ENCODE measurements around the gene MS4A13.

GRCh38 chr11:60513496-60514460 is 1.4 kb upstream of the MS4A13 start:
- TF ChIP-seq, protein P1, sequence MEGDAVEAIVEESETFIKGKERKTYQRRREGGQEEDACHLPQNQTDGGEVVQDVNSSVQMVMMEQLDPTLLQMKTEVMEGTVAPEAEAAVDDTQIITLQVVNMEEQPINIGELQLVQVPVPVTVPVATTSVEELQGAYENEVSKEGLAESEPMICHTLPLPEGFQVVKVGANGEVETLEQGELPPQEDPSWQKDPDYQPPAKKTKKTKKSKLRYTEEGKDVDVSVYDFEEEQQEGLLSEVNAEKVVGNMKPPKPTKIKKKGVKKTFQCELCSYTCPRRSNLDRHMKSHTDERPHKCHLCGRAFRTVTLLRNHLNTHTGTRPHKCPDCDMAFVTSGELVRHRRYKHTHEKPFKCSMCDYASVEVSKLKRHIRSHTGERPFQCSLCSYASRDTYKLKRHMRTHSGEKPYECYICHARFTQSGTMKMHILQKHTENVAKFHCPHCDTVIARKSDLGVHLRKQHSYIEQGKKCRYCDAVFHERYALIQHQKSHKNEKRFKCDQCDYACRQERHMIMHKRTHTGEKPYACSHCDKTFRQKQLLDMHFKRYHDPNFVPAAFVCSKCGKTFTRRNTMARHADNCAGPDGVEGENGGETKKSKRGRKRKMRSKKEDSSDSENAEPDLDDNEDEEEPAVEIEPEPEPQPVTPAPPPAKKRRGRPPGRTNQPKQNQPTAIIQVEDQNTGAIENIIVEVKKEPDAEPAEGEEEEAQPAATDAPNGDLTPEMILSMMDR (IDR thresholded peaks at IDR 0.05; ENCODE audit: control extremely low read depth in 1 of 3, insufficient read depth in 1 of 3, low read depth in 1 of 3, low read length in 3 of 3) = no peak
- TF ChIP-seq CEBPB (IDR thresholded peaks at IDR 0.05; ENCODE audit: low read depth, low read length) = no peak
- no peak for TF ChIP-seq MAFK (IDR thresholded peaks at IDR 0.05; ENCODE audit: low read depth, low read length)
- TF ChIP-seq SP2 (IDR thresholded peaks at IDR 0.05; ENCODE audit: low read length) = no peak
- no peak for TF ChIP-seq POLR2A (IDR thresholded peaks at IDR 0.05; ENCODE audit: control extremely low read depth in 1 of 2, low read depth in 2 of 2, low read length in 2 of 2)
- TF ChIP-seq CHD2 (IDR thresholded peaks at IDR 0.05; ENCODE audit: low read length) = no peak
- TF ChIP-seq KDM1A (IDR thresholded peaks at IDR 0.05; ENCODE audit: borderline replicate concordance, low read length) = no peak
- TF ChIP-seq SAP30 (IDR thresholded peaks at IDR 0.05; ENCODE audit: insufficient read depth, insufficient replicate concordance, low read length) = no peak
- no peak for TF ChIP-seq SUZ12 (IDR thresholded peaks at IDR 0.05; ENCODE audit: low read length)

Measured in H1 (cell line).